Stimulated activated CD4-positive, alpha-beta T cell treated with anti-CD3 and anti-CD28 coated beads, Interleukin-4, amount 100 ng/mL, for 24 hours (primary cell): ENCODE data around the gene SEC23B.

ENCODE experiments used
- DNase-seq: peaks from one replicate; pipeline ENCODE4 v3.0.0-alpha.2; 2020

The SEC23B gene

GRCh38 chr20:18588574-18588933 is 80.8 kb downstream of the SEC23B start:
- no peak for DNase-seq

GRCh38 chr20:18589941-18590674 is 82.4 kb downstream of the SEC23B start:
- DNase-seq: no peak

DNA sequence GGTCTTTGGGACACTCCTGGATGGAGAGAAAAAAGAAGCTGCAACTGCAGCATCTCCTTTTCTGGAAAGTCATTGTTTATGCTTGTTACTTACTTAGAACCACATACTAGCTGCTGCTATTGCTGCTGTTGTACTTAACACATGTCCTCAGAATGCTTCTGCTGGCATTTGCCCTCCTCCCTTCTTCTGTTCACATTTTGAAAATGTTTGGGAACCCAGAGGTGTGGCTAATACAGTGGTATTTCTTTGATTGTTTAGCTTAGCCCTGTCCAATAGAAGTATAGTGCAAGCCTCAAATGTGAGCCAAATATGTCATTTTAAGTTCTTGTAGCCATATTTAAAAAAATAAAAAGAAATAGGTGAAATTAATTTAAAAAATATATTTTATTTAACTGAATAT is 88.5 kb downstream of the SEC23B start:
- no peak for DNase-seq

DNA sequence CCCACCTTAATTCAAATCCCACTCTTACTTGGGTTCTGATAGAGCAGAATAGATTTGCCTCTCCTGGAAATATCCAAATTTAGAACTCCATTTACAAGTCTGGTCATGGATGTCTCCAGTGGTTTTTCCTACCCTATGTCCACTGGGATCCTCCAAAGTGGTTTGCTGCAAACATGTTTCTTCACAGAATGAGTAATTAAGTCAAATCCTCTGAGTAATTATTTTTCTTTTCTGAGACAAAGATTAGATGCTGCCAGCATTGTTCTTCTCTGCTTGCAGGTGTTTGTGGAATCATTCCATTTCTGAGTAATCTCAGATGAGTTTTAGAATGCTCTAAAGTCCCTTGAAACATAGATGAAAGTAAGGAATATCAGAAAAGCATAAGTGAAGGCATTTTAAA is 102.0 kb downstream of the SEC23B start:
- DNase-seq: no peak
